Activated T-cell treated with anti-CD3 and anti-CD28 coated beads, Interleukin-2, amount 50 U/mL, for 72 hours (primary cell): ENCODE measurements around the gene GLB1L3. TPM values are rescaled to one million over a fixed set of nuclear protein-coding genes. Genes with fewer than 3 reads are reported as not detected.

ENCODE experiments used
- ATAC-seq, 2 donors: fragments of 150-1000 bp; cut with Tn5 transposase; replicated peaks in 1 of 2; 2 replicates each; pipeline ENCODE4 v1.10.0; 2021; ENCODE audit warnings: moderate library complexity in 2 of 2, mild to moderate bottlenecking in 1 of 2
- DNase-seq, 2 donors: peaks; one replicate each; pipeline ENCODE4 v3.0.0; 2021 to 2022; ENCODE audit warnings: mixed read lengths in 1 of 2
- H3K27ac Mint-ChIP-seq: one replicate; pipeline ENCODE4 v1.8.0; 2022; ENCODE audit warnings: mild to moderate bottlenecking, moderate library complexity, mixed read lengths
- H3K27me3 Mint-ChIP-seq: one replicate; pipeline ENCODE4 v1.8.0; 2022; ENCODE audit warnings: low read depth, mixed read lengths
- H3K36me3 Mint-ChIP-seq, 2 donors: one replicate each; pipeline ENCODE4 v1.8.0; 2022; ENCODE audit warnings: mixed read lengths in 2 of 2, mild to moderate bottlenecking in 1 of 2; ENCODE audit not compliant: insufficient read depth in 2 of 2
- H3K4me1 Mint-ChIP-seq: one replicate; pipeline ENCODE4 v1.8.0; 2022; ENCODE audit warnings: low read depth, mixed read lengths
- H3K4me3 Mint-ChIP-seq, 2 donors: one replicate each; pipeline ENCODE4 v1.8.0; 2022; ENCODE audit warnings: mild to moderate bottlenecking in 2 of 2, mixed read lengths in 2 of 2, moderate library complexity in 2 of 2
- H3K9me3 Mint-ChIP-seq, 2 donors: one replicate each; pipeline ENCODE4 v1.8.0; 2022; ENCODE audit warnings: mixed read lengths in 2 of 2
- total RNA-seq, 2 donors: library from RNA; stranded (reverse); gene quantifications; one replicate each; pipeline ENCODE4 v1.2.3, GENCODE V29; 2022

Gene GLB1L3
- total RNA-seq, 2 donors from 2014 or later: 13.0 to 13.6 TPM

- no peak overlapping the region for H3K4me3 Mint-ChIP-seq
- peaks cover 2 to 7% of the 10 kb centered on the region in 2 donors for H3K36me3 Mint-ChIP-seq
- ATAC-seq (no peak), DNase-seq (no peak)
- no peaks in the 10 kb centered on the region for H3K27me3 Mint-ChIP-seq
- H3K4me1 Mint-ChIP-seq: no peaks in the 10 kb centered on the region
- no peaks in the 10 kb centered on the region for H3K9me3 Mint-ChIP-seq
- no peak overlapping the region for H3K27ac Mint-ChIP-seq
Observed at GRCh38 chr11:134242376-134242775, 33.8 kb upstream of the GLB1L3 start.

DNA sequence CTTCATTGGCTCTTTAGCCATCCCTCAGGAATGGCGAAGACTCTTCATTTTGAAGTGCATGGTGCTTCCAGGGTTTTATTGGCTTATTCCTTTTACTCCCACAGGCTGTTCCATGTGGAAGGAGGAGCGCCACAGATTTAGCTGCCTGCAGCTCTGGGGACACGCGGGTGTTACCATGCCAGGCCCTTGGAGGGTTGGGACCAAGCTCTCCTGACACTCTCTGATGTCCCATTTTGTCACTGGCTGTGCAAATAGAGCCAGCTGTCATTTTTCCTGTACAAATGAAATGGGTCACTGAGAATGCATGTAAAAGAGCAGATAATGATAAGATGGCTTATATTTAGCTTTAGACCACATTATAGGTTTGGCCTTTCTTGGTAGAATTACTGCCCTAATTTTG lies 32.3 kb upstream of the GLB1L3 start:
- Mint-ChIP-seq H3K36me3 (peaks cover 3 to 12% of the 10 kb centered on the region in 2 donors), H3K4me3 (no peak overlapping the region), H3K27me3 (no peaks in the 10 kb centered on the region), H3K4me1 (peaks cover 6% of the 10 kb centered on the region), H3K27ac (no peak overlapping the region), H3K9me3 (no peaks in the 10 kb centered on the region)
- DNase-seq (no peak), ATAC-seq (no peak)

- no peak overlapping the region for H3K4me3 Mint-ChIP-seq
- H3K36me3 Mint-ChIP-seq: peaks cover 5 to 17% of the 10 kb centered on the region in 2 donors
- peaks cover 13% of the 10 kb centered on the region for H3K4me1 Mint-ChIP-seq
- ATAC-seq (no peak), DNase-seq (no peak)
- H3K9me3 Mint-ChIP-seq: no peaks in the 10 kb centered on the region
- no peak overlapping the region for H3K27ac Mint-ChIP-seq
- H3K27me3 Mint-ChIP-seq: no peaks in the 10 kb centered on the region
Observed at GRCh38 chr11:134244593-134244992, 31.6 kb upstream of the GLB1L3 start.

- Mint-ChIP-seq H3K9me3 (no peaks in the 10 kb centered on the region), H3K4me1 (peaks cover 17% of the 10 kb centered on the region), H3K36me3 (peaks cover 5 to 17% of the 10 kb centered on the region in 2 donors), H3K4me3 (no peak overlapping the region), H3K27me3 (no peaks in the 10 kb centered on the region), H3K27ac (no peak overlapping the region)
- DNase-seq (no peak), ATAC-seq (no peak)
Observed at GRCh38 chr11:134245434-134245833, 30.7 kb upstream of the GLB1L3 start.

- Mint-ChIP-seq H3K27ac (no peak overlapping the region), H3K27me3 (no peaks in the 10 kb centered on the region), H3K9me3 (no peaks in the 10 kb centered on the region), H3K4me3 (no peak overlapping the region), H3K4me1 (peaks cover 19% of the 10 kb centered on the region), H3K36me3 (peaks cover 7 to 17% of the 10 kb centered on the region in 2 donors)
- DNase-seq (no peak), ATAC-seq (no peak)
Observed at GRCh38 chr11:134246100-134246499, 30.1 kb upstream of the GLB1L3 start.

- H3K9me3 Mint-ChIP-seq: no peaks in the 10 kb centered on the region
- peak overlapping the region; percentile 49 for H3K27ac Mint-ChIP-seq
- H3K4me3 Mint-ChIP-seq: no peak overlapping the region
- DNase-seq (no peak), ATAC-seq (no peak)
- H3K36me3 Mint-ChIP-seq: peaks cover 7 to 17% of the 10 kb centered on the region in 2 donors
- H3K27me3 Mint-ChIP-seq: no peaks in the 10 kb centered on the region
- H3K4me1 Mint-ChIP-seq: peaks cover 24% of the 10 kb centered on the region
Observed at GRCh38 chr11:134246678-134247077, 29.5 kb upstream of the GLB1L3 start.

- peaks cover 34% of the 10 kb centered on the region for H3K4me1 Mint-ChIP-seq
- ATAC-seq (peak; percentile 47 to 70), DNase-seq (peak; percentile 46 to 64)
- no peaks in the 10 kb centered on the region for H3K27me3 Mint-ChIP-seq
- H3K27ac Mint-ChIP-seq: peak overlapping the region; percentile 58
- H3K36me3 Mint-ChIP-seq: peaks cover 8 to 18% of the 10 kb centered on the region in 2 donors
- H3K4me3 Mint-ChIP-seq: peak overlapping the region in 1 of 2 donors; percentile 14
- H3K9me3 Mint-ChIP-seq: no peaks in the 10 kb centered on the region
Observed at GRCh38 chr11:134248910-134249480, 27.2 kb upstream of the GLB1L3 start.

- H3K27ac Mint-ChIP-seq: no peak overlapping the region
Observed at GRCh38 chr11:134250246-134250645, 25.9 kb upstream of the GLB1L3 start.

GRCh38 chr11:134250675-134251074 lies 25.5 kb upstream of the GLB1L3 start:
- no peak for DNase-seq
- no peaks in the 10 kb centered on the region for H3K27me3 Mint-ChIP-seq
- peaks cover 51% of the 10 kb centered on the region for H3K4me1 Mint-ChIP-seq
- peaks cover 9 to 18% of the 10 kb centered on the region in 2 donors for H3K36me3 Mint-ChIP-seq
- H3K9me3 Mint-ChIP-seq: no peaks in the 10 kb centered on the region
- no peak overlapping the region for H3K27ac Mint-ChIP-seq
- no peak overlapping the region for H3K4me3 Mint-ChIP-seq
- no peak for ATAC-seq

More at GRCh38 chr11:134250246-134250645, 25.9 kb upstream of the GLB1L3 start:
- H3K36me3 Mint-ChIP-seq: peaks cover 9 to 18% of the 10 kb centered on the region in 2 donors
- H3K4me1 Mint-ChIP-seq: peaks cover 46% of the 10 kb centered on the region
- DNase-seq: no peak
- H3K27me3 Mint-ChIP-seq: no peaks in the 10 kb centered on the region
- H3K9me3 Mint-ChIP-seq: no peaks in the 10 kb centered on the region
- no peak overlapping the region for H3K4me3 Mint-ChIP-seq
- no peak for ATAC-seq

DNA sequence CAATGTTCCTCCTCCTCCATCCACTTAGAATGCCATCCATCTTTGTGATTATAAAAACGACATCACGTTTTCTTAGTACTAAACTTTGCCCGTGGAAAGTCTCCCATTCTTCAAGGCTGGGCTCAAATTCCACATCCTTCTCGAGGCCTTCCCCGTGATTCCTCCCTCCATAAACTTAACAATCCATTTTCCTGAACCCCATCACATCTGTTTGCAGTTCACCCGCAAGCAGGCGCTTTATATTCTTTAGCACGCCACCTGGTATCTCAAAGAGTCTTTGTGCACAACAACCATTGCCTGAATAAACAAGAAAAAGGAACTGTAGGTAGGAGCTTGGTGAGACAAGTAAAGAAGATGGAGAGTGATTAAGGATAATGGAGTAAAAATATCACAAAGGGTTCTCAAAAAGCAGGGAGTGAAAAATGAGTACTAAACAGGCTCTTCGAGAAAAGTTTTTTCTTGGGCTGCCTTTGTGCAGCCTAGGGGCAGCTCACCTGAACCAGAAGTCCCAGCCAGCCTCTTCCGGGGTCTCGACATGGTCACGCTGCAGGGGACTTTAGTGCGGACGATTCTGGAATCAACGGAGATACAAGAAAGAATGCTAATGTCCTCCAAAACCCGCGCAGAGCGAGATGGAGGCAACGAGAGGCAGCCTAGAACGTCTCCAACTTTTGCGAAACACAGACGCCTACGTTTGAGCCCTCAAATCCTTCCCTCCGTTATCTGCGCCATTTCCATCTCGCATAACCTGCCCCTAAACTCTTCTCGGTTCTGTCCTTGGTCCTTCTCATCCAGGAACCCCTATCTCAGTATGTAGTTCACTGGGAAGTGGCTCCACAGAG lies 23.6 kb upstream of the GLB1L3 start:
- peaks cover 9 to 12% of the 10 kb centered on the region in 2 donors for H3K36me3 Mint-ChIP-seq
- DNase-seq (peak; percentile 34 to 38), ATAC-seq (peak; percentile 7 to 18)
- peak overlapping the region; percentile 96 to 97 for H3K4me3 Mint-ChIP-seq
- peak overlapping the region; percentile 46 for H3K27ac Mint-ChIP-seq
- H3K4me1 Mint-ChIP-seq: peaks cover 55% of the 10 kb centered on the region
- H3K27me3 Mint-ChIP-seq: no peaks in the 10 kb centered on the region
- no peaks in the 10 kb centered on the region for H3K9me3 Mint-ChIP-seq

DNA sequence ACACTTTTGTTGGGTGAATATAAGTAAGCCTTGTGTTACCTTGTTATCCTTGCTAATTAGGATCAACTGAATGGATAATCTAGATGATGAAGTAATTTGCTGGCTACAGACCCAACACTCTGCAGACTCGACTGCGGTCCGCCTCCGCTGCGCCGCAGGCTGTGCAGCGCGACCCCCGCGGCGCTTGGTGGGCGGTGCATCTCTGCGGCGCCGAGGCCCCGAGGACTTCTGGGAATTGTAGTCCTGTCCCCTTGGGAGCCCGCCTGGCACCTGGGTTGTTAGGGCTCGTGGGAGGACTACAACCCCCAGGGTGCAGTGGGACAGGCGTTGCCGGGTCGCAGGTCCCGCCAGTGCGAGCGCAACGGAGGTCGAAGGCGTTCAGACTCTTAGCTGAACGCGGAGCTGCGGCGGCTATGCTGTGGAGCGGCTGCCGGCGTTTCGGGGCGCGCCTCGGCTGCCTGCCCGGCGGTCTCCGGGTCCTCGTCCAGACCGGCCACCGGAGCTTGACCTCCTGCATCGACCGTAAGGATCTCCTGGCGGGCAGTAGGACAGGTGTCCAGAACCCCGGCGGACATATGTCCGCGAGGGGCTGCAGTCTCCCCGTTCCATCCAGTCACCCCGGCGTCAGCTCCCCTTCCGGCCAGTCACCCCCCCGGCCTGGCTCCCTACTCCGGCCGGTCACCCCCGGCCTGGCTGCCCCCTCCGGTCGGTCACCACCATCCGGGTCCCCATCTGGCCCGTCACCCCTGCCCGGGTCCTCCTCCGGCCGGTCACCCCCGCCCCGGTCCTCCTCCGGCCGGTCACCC lies 22.8 kb upstream of the GLB1L3 start, which contains the start of the genes ACAD8 and THYN1:
ACAD8 (plus strand) TSS at position 381 of the 806 bp plus-strand sequence; CDS start at position 414, 33 bp downstream.
THYN1 (minus strand) TSS at position 165 of the 806 bp plus-strand sequence. CDS start 470 bp downstream, outside the sequence.
- Mint-ChIP-seq H3K27ac (peak within 1 kb of the TSS; percentile 76), H3K4me3 (peak within 1 kb of the TSS; percentile 96 to 97), H3K4me1 (peaks cover 54% of the 10 kb centered on the region), H3K9me3 (no peaks in the 10 kb centered on the region), H3K36me3 (peaks cover 6 to 11% of the 10 kb centered on the region in 2 donors), H3K27me3 (no peaks in the 10 kb centered on the region)
- ATAC-seq: peak; percentile 95 to 98
- DNase-seq: peak; percentile 95 to 98

- H3K36me3 Mint-ChIP-seq: peaks cover 3 to 6% of the 10 kb centered on the region in 2 donors
- DNase-seq (no peak), ATAC-seq (no peak)
- H3K27ac Mint-ChIP-seq: peak overlapping the region; percentile 43
- peaks cover 42% of the 10 kb centered on the region for H3K4me1 Mint-ChIP-seq
- no peaks in the 10 kb centered on the region for H3K9me3 Mint-ChIP-seq
- H3K27me3 Mint-ChIP-seq: no peaks in the 10 kb centered on the region
- H3K4me3 Mint-ChIP-seq: peak overlapping the region; percentile 96 to 97
Observed at GRCh38 chr11:134254433-134255183, 21.6 kb upstream of the GLB1L3 start.
